Inferior parietal cortex (tissue), 1 donor: ENCODE data around the gene C2orf49.

Source experiments
- DNase-seq: peaks from one replicate; pipeline ENCODE4 v3.0.0-alpha.2; 2016; ENCODE audit errors: extremely low spot score

C2orf49 gene

DNA sequence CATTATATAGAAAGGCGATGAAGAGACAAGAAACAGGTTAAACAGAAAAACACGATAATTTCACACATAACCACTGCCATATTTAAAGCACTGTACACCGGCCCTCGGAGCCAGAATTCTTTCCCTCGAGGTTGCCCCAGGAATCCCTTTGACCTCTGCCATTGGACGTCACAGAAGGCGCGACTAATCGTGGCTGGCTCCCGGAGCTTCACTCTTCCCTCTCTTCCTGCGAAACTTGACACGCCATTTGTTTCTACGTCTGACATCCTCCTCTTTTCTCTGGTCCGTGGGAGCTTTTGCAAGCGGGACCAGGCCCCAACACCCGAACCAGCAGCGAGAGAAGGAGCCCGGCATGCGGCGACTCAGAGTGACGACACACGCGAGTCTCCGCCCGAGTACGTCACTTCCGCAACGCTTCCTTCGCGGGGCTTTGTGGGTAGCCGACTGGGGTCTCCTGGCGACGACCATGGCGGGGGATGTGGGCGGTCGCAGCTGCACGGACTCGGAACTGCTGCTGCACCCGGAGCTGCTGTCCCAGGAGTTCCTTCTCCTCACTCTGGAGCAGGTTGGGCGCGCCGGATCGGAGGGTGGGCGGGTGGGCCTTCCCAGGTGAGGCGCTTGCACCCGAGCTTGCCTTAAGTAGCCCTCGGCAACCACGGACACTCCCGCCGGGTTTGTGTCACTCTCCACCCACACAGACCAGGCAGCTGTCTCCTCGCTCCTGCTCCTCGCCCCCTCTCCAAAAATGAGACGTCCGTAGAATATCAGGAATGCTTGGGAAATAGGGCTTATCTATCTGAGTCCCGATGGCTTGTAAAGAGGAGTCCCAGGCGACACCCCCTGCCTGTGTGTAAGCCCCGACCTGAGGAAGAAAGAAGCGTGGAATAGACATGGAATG lies at the start of gene C2orf49:
TSS of gene C2orf49 (plus strand) at position 419 of the 898 bp plus-strand sequence. CDS start at position 467, 48 bp downstream.
- DNase-seq = peak; percentile 94

GRCh38 chr2:105287692-105288091 lies 49.6 kb upstream of the C2orf49 start:
- peak; percentile 22 for DNase-seq

DNA sequence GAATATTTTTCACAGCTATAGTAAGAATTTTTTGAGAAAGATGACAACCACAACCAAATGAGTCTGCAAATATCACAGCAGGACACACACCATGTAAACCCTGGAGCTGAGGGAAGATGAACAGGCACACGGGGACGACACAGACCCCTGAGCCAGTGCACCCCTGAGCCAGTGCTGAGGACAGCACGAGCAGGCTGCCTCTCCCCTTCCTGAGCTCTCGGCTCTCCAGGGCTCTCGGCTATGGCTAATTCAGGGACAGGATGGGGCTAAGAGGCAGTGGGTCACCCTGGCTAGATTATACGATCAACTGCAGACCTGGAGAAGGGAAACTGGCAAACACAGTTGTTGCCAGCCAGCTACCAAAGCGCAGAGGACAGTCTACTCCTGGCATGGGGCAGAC lies 49.2 kb upstream of the C2orf49 start:
- DNase-seq = no peak

GRCh38 chr2:105290981-105291660 lies 46.2 kb upstream of the C2orf49 start:
- no peak for DNase-seq

GRCh38 chr2:105291981-105292380 lies 45.4 kb upstream of the C2orf49 start:
- DNase-seq = no peak

DNA sequence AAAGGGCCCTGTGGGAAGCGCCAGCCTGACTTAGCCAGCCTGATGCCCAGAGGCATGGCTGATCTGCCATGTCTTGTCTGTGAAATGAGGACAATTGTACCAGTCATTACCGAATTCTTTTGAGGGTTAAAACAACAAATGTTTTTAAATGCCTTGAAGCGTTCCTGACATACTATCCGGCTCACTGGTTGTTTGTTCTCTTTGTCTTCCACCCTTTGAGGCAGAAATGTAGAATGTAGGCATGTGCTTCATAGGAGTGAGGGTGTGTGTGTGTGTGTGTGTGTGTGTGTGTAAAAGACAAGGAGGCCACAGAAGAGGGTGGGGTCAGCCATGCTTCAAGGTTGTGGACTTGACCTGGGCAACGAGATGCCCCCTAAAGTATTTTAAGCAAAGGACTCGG lies 43.3 kb upstream of the C2orf49 start:
- DNase-seq = no peak

DNA sequence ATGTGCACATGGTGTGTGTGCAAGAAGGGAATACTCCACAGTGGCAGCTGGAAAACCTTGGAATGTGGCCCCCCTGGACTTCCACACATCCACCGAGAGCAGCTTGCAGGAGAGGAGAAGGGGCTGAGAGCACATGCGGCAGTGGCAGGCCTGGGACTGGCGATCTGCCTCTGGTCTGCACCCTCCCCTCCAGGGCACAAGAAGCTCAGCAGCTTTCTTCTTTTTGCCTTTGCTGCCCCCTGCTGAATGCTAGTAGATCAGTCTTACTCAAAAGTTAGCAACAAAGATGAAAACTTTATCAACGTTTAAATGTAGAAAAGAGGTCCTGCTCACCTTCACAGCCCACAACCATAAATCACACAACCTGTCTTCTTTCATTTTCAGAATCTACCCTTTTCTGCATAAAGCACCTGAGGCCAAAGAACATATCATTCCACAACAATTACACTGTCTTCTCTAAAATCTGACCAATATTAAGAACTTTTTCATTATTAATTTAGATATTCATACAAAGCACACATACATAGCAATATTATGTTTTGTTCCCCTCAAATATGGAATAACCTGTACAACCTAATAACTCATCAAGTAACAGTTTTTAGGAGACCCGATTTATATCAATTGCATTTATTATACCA lies 42.4 kb upstream of the C2orf49 start:
- DNase-seq = peak; percentile 77

DNA sequence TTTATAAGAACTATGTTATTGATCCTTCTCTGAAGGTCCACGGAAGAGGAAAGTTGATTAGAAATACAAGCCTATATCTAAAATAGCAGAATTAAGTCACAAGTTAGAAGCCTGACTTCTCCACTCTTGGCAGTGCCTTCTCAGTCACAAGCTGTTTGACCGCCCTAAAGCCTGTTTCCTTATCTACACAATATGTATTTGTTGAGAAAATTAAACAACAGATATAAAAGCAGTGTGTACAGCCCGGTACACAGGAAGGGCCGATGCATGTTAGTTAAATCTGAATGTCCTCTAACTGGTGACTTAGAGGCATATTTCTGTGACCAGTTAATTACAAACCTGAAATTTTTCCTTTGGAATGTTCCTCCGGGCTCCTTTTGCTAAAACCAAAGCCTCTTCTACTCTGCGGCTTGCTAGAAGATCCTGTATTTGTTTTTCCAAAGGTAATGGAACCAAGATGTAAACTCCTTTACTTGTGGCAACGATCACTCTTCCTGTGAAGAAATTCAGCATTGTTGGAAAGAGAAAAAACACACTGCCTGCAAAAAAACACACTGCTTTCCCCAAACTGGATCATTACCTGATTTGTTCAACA lies 41.2 kb upstream of the C2orf49 start:
- DNase-seq = no peak

DNA sequence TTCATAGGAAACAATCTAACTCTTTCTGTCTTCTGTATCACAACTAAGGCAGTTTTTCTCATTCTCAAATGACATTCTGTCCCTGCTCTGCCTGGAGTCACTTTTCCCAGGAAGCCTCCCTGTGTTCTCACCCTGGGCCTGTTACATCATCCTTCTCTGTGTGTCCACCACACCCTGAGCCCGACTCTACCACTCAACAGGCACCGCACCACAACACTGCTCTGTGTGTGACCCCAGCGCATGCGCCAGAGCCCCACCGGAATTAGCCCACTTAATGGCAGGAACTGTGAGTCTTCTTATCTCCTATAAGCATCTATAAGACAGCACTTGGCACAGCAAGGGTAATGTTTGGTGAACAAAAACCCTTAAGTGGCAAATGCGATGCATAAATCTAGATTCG lies 40.1 kb upstream of the C2orf49 start:
- DNase-seq = no peak

DNA sequence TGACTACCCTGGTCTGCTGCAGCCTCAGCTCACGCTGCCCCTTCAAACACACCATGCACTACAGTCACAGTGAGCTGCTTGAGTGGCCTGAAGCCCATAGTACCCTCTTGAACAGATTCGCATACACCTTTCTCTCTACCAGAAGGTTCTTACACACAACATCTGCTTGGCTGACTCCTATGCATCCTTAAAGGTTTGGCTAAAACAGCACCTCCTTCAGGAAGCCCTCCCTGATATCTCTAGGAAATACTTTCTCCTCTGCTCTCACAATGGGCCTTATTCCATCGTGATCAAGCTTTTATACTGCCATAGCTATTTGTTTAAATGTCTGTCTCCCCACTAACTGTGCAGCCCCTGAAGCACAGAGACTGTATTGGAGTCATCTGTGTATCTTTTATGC lies 39.3 kb upstream of the C2orf49 start:
- no peak for DNase-seq

GRCh38 chr2:105299290-105299689 lies 38.0 kb upstream of the C2orf49 start:
- DNase-seq = no peak

DNA sequence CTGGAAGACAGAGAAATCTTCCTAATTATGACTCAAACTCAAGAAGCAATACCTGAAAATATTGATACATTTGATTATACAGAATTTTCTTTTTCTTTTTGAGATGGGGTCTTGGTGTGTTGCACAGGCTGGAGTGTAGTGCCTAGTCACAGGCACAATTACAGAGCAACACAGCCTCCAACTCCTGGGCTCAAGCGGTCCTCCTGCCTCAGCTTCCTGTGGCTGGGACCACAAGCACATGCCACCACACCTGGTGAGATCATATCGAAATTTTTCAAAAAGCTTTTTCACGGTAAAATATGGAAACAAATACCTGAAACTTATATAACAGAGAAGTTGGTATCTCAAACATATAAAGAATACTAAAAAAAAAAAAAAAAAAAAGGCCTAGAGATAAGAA lies 35.7 kb upstream of the C2orf49 start:
- no peak for DNase-seq

DNA sequence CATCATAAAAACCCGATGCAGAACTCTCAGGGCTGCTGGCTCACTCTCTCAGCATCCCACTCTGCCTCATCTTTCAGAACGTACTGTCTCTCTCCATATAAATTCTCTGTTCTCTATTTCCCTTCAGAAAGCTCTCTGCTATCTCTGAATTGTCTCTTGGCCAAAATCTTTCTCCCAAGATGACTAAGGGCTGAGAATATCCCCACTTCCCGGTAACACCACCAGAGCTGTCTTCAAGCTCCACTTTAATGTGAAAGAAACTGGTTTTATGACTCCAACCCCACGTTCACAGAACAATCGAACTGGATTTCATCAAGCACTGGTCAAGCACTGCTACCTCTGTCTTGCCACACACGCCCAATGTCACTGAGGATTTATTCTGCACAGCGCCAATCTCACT lies 30.2 kb upstream of the C2orf49 start:
- DNase-seq = no peak

DNA sequence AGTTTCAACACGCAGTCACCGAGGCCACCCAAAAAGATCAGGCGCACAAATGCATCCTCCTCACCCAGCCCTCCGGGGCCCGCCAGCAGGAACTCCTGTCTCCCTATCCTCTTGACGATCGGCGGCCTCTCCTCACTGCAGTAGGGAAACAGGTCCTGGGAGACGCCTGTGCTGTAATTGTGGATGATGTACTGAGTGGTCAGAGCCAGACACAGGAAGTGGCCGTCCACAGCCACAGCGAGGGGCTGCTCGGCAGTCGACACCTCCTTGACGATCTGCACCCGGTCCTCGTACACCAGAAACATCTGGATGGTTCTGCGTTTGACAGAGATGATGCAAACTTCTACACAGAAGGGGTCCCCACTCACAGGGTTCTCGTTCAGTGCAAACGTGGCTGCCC lies 29.8 kb upstream of the C2orf49 start:
- no peak for DNase-seq

GRCh38 chr2:105307962-105308361 lies 29.4 kb upstream of the C2orf49 start:
- DNase-seq = no peak

- no peak for DNase-seq
Measured at GRCh38 chr2:105308382-105309146, 28.8 kb upstream of the C2orf49 start.

GRCh38 chr2:105309147-105309545 lies 28.2 kb upstream of the C2orf49 start:
- peak; percentile 34 for DNase-seq

DNA sequence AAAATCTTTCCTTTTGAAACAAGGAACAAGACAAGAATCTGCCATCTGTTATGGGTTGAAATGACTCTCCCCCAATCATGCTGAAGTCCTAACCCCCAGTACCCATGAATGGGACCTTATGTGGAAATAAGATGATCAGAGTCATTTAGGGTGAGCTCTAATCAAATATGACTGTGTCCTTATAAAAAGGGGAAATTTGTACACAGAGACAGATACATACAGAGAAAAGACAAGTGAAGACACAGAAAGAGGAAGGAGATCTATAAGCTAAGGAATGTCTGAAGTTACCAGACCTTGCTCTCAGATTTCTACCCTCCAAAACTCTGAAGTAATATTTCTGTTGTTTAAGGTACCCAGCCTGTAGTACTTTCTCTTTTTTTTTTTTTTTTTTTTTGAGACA lies 23.5 kb upstream of the C2orf49 start:
- no peak for DNase-seq

- DNase-seq = no peak
Measured at GRCh38 chr2:105315314-105315713, 22.0 kb upstream of the C2orf49 start.

DNA sequence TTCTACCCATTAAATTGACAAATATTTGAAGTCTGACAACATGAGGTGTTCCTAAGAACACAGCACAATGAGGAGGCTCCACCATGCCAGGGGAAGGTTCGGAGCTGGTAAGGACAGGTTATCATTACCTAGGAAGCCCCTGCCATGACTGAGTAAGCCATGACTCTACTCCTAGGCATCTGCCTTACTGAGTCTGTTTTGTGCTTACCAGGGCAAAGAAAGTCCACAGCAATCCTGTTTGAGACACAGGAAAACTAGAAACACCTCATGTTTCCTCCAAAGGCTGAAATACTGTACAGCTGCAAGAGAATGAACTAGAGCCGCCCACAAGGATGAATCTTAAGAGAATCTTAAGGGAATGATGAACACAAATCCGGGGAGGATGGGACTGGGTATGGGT lies 19.4 kb upstream of the C2orf49 start:
- no peak for DNase-seq

DNA sequence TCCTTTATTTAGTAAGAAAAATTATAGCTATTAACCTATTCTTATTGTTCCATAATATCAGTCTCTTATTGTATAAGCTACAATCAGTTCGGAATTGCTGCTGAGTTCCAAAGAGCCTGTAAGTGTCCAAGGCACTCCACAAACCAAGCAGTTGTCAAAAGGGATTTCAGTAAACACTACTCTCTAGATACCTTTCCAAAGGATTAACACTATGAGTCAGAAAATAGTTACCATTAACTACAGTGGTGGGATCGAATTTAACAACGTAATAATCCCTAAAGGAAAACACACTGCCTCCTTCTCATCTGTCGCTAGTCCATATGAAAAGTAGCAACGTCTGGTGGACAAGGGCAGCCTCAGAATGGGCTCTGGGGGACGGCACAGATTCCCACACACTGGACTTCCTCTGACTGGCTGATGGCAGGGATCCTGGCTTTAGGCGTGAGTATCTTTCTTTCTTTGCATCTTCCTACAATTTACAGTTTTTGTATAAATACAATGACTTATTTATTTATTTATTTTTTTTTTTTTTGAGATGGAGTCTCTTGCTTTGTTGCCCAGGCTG lies 16.6 kb upstream of the C2orf49 start:
- no peak for DNase-seq
